KOPT-K1 (cell line): ENCODE results near the gene RAB26.

Experiments used
- H3K27ac ChIP-seq: fragments of 200-600 bp; sonication (generic); 2 replicates; pipeline ENCODE4 v1.5.1; 2016; ENCODE audit warnings: antibody characterized with exemption, mild to moderate bottlenecking, low read depth, low read length; ENCODE audit not compliant: poor library complexity, severe bottlenecking
- H3K36me3 ChIP-seq: fragments of 200-600 bp; sonication (generic); 2 replicates; pipeline ENCODE4 v1.5.1; 2017; ENCODE audit warnings: antibody characterized with exemption, mild to moderate bottlenecking, low read length, moderate library complexity; ENCODE audit not compliant: insufficient read depth
- H3K9me3 ChIP-seq: fragments of 200-600 bp; sonication (generic); 2 replicates; pipeline ENCODE4 v1.5.1; 2017; ENCODE audit warnings: antibody characterized with exemption, low read length, mild to moderate bottlenecking; ENCODE audit not compliant: insufficient read depth, poor library complexity, severe bottlenecking

RAB26 gene

DNA sequence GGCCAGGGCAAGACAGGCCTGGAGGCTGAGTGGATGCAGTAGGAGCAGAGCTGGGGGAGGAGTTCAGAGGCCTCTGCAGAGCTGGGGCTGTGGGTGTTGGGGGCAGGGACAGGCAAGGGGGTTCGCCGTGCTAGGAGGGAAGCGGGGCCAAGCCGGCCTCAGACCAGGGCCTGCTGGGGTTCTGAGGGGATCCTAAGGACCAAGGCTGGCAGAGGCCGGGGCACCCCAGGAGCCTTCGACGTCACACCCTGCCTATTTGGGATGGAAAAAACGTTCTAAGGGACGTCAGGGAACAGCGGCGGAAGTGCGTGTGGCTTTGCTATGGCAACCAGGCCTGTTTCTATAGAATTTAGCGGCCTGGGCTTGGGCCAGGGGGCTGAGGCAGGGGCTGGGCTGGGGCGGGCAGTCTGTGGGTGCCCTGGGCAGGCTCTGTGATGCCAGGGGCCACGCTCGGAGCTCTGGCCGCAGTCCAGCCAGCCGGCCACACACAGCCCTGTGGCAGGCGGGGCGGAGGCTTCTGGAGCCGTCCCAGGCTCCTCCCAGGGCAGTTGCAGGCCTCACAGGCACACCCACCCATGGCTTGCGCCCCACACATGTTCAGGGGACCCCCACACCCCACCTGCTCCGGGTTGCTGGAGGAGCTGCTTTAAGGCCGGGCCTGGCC is 10.9 kb downstream of the RAB26 start:
- no peak overlapping the region for H3K27ac ChIP-seq
- peaks cover 24% of the 10 kb centered on the region for H3K36me3 ChIP-seq
- H3K9me3 ChIP-seq = peaks cover 13% of the 10 kb centered on the region

DNA sequence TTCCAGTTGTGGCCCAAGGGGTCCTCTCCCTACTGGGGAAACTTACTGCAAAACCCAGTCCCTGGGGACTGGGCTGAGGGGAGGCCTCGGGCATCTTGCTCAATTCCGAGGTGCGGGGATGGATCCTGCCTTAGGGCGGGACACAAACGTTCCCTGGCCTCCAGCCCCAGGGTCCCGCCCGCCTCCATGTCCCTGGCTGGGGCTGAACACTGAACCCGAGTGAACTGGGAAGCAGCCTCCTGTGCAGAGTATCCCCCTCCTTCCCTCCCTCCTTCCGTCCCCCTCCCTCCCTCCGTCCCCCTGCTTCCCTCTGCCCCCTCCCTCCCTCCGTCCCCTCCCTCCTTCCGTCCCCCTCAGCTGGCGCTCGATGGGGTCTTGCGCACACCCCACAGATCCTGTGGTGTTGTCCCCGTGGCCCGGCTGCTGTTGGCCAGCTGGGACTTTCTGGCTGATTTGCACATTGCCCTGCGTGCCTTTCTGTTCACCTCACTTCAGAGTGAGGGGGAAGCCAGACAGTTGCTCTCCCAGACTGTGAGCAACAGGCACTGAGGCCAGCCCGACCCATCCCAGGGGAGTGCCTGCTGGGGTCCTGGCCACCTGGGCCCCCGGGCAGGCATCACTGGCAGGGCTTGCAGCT is 12.6 kb downstream of the RAB26 start:
- peaks cover 28% of the 10 kb centered on the region for H3K36me3 ChIP-seq
- H3K27ac ChIP-seq = no peak overlapping the region
- peaks cover 23% of the 10 kb centered on the region for H3K9me3 ChIP-seq

DNA sequence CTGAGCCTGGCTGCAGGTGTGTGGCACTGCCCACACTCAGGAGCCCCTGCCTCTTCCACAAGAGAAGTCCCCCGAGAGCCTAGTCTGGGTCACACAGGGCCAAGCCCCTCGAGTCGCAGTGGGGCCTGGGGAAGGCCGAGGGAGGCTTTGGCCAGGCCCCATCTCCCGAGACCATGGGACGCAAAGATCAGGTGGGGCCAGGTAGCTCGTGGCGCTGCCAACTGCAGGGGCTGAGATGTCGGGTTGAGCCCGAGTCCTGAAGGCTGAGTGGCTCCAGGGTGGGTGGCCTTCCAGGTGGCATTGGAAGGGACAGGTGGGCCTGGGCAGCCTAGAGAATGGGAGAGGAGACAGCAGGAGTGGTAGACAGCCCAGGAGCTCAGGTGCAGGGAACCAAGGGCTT is 13.5 kb downstream of the RAB26 start:
- peaks cover 37% of the 10 kb centered on the region for H3K36me3 ChIP-seq
- peaks cover 23% of the 10 kb centered on the region for H3K9me3 ChIP-seq
- H3K27ac ChIP-seq = no peak overlapping the region

DNA sequence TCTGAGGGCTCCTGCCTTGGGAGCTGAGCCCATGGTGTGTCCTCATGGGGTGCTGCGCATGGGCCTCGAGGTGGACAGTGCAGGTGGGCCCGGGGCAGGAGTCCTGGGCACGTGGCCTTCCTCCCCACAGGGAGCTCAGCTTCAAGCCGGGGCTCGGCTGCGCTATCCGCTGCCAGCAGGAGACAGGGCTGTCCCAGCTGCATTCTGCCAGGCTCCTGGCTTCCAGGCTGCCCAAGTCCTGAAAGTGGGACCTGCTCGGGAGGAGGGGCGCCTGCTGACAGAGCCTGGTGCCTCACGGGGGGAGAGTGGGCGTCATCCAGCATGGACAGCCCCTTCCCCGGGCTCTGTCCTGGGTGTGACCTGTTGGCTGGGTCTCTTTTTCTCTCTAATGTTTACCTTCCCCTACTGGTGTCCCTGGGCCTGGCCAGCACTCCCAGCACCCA is 14.3 kb downstream of the RAB26 start:
- Histone ChIP-seq H3K9me3 (peaks cover 23% of the 10 kb centered on the region), H3K36me3 (peaks cover 44% of the 10 kb centered on the region), H3K27ac (no peak overlapping the region)

DNA sequence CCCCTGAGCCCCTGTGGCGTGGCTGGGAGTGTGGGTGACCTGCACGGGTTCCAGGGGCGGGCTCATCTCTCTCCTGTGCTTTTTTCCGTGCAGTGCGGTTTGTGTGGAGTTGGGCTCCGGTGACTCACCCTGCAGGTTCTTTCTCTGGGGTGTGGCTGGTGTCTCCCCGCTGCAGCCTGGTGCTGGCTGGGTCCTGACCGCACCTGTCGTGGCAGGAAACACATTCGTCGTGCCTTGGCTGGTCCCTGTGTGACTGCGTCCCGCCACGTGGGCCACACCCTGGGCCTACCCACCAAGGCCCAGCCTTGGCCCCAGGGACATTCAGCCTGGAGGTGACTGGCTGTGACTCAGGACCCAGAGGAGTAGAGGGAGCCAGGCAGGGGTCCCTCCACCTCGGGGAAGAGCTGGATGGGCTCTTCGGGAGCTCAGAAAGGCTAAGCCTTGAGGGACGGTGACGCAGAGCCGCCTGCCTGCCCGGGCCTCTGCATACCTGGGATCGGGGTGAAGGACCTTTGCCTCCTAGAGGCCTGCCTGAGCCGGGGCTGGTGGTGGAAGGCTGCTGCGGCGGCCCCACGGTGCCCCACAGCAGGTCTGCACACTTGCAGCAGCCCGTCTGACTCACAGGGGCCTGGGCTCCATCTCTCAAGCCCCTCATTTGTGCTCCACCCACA is 14.9 kb downstream of the RAB26 start:
- Histone ChIP-seq H3K27ac (no peak overlapping the region), H3K9me3 (peaks cover 23% of the 10 kb centered on the region), H3K36me3 (peaks cover 44% of the 10 kb centered on the region)

DNA sequence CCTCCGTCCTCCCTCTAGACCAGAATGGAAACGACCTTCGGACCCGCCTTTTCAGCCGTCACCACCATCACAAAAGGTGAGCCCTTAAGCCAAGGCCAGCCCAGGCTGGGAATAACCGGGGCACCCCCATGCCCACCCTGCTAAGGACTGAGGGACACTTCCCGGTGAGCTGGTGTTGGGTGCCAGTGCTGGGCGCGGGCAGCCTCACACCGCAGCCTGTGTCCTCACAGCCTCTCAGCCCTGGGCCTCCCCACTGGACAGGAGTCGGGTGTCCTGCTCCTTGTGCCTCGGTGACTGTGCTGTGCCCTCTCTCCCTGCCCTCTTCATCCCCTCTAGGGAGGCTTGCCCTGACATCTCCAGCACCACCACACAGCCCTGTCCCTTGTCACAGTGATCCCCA is 17.4 kb downstream of the RAB26 start:
- H3K27ac ChIP-seq = no peak overlapping the region

DNA sequence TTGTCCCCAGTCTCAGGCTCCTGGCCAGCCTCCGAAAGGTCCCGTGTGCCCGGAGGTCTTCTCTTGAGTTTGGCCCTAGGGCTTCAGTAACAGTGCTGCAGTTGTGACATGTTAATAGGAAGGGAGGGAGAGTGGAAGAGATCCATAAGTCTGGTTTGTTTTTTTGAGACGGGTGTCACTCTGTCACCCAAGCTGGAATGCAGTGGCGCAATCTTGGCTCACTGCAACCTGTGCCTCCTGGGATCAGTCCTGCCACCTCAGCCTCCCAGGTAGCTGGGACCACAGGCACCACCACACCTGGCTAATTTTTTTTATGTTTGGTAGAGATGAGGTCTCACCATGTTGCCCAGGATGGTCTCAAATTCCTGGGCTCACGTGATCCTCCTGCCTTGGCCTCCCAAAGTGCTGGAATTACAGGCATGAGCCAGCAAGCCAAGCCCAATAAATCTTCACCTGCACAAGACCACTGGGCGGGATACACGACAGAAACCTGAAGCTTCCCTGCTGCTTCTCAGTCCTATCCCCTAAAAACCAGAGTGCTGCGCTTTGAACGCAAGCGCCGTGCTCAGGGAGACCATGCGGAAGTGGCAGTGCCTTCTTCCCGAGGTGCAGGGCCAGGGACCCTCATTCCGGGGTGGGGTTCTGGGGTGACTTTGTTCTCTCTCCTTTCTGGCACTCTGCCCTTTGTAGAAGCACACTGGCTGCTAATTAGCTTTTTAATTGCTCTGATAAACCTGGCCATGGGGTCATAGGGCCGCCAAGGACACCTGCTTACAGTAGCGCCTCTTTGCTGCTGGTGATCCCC is 18.0 kb downstream of the RAB26 start:
- Histone ChIP-seq H3K9me3 (peaks cover 23% of the 10 kb centered on the region), H3K36me3 (peaks cover 65% of the 10 kb centered on the region), H3K27ac (no peak overlapping the region)

More for the DNA sequence above, 17.4 kb downstream of the RAB26 start:
- peaks cover 59% of the 10 kb centered on the region for H3K36me3 ChIP-seq
- peaks cover 23% of the 10 kb centered on the region for H3K9me3 ChIP-seq

DNA sequence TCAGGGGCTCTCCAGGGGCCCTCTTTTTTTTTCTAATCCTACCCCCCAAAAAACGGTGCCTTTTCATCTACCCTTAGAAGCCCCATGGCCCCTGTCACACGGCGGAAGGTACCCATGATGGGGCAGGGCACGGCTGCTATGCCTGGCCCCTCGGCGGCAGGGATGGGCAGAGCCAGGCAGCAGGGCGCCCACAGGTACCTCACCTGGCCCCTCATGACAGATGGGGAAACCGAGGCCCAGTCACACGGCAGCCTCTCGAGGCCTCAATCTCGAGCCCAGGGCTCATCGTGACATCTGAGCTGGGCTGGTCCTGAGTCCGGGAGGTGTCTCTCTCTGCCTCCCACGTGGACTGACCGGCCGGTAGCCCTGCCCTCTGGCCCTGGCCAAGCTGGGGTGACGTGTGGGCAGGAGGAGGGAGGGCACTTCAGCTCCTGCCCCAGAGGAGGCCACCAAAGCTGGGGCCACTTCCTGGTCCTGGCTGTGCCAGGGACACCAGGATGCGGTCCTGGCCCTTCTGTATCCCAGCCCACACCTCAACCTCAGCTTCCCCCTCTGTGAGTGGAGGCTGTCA is 18.7 kb downstream of the RAB26 start:
- Histone ChIP-seq H3K36me3 (peaks cover 72% of the 10 kb centered on the region), H3K27ac (no peak overlapping the region), H3K9me3 (peaks cover 23% of the 10 kb centered on the region)

DNA sequence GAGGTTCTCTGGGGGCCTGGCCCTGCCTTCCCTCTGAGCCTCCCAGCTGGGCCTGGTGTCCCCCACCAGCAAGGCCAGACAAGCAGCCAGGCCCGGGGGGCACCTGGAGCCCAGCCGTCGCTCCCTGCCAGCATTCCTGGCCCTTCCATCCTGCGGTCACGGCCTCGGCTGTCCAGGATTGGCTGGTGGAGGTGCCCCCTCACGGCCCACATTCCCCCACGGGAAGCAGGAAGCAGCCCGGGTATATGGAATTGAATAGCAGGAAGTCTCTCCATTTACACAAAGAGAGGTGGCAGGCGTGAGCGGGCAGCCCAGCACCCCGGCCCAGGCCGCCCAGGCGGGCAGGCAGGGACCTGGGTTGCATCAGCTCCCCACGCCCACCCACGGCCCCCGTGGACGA is 21.7 kb downstream of the RAB26 start:
- peaks cover 85% of the 10 kb centered on the region for H3K36me3 ChIP-seq

DNA sequence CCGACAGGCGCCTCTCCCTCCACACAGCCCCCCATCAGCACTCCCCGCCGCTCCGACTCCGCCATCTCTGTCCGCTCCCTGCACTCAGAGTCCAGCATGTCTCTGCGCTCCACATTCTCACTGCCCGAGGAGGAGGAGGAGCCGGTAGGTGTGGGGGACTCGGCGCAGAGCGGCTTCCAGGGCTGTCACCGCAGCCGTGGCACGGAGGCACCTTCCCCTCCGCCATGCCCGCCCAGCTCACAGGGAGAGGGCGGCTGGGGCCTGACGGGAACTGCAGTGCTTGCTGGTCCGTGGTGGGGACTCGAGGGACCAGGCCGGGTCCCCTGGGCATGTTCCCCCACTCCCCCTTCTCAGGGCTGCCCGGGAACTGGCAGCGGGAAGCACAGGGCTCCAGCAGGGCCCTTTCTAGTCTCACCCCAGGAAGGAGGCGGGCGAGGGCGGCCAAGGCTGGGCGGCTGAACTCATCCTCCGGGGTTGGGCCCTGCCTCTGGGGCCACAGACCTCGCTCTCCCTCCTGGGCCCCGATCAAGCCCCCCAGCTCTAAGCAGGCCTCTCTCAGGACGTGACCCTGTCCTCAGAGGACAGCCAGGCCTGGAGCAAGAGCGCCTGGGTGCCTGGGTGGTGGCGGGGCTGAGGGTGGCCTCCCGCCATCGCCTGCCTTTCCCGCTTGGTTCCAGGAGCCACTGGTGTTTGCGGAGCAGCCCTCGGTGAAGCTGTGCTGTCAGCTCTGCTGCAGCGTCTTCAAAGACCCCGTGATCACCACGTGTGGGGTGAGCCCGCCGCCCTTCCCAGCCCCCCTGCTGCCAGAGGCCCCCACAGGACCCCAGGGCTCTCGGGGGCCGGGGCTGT is 22.4 kb downstream of the RAB26 start:
- Histone ChIP-seq H3K9me3 (no peaks in the 10 kb centered on the region), H3K27ac (no peak overlapping the region), H3K36me3 (peaks cover 87% of the 10 kb centered on the region)

More for the DNA sequence above, 21.7 kb downstream of the RAB26 start:
- no peak overlapping the region for H3K27ac ChIP-seq
- H3K9me3 ChIP-seq = peaks cover 5% of the 10 kb centered on the region

DNA sequence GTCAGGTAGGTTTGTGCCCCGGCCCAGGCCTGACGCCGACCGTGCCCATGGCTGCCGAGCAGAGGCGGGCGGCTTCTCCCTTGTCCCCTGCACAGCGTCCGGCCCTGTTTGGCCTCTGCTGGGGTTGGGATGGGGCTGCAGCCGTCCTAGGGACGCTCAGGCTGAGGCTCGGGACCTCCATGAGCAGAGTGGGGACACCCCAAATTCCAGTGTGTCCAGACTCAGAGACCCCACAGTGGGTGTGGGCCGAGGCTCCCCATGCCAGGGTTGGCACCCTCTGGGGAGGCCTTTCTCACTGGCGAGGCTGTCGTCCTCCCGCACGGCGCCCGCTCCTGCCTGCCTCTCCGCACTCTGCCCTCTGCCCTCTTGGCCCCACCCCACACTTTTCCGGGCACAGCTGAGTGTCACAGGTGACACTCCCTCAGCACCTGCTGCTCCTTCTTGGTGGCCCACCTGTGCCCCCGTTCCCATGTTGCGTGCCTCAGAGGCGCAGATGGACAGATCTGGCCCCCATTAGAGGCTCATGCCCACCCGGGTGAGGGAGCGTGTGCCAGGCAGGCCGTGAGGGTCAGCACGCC is 23.3 kb downstream of the RAB26 start:
- no peaks in the 10 kb centered on the region for H3K9me3 ChIP-seq
- no peak overlapping the region for H3K27ac ChIP-seq
- peaks cover 87% of the 10 kb centered on the region for H3K36me3 ChIP-seq

DNA sequence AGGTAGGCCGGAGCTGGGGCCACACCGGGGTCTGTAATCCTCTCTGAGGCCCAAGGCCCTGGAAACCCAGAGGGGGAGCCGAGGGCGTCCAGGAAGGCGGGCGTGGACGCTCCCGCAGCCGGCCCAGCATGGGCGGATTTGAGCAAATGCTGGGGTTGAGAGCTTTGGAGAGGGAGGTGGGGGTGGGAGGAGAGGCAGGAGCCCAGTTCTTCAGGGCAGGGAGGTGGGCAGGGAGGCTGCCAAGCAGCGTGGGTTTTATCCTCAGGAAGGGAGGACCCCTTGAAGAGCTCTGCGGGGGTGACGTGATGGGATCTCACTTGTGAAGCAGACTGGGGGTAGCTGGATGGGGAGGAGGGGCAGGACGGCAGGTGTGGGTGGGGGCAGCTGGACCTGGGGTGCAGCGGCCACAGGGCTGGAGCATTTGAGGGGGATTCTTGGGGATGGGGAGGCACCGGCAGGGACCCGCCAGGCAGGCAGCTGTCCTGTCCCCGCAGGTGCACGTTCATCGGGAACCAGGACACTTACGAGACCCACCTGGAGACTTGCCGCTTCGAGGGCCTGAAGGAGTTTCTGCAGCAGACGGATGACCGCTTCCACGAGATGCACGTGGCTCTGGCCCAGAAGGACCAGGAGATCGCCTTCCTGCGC is 24.4 kb downstream of the RAB26 start:
- H3K9me3 ChIP-seq = no peaks in the 10 kb centered on the region
- no peak overlapping the region for H3K27ac ChIP-seq
- peaks cover 87% of the 10 kb centered on the region for H3K36me3 ChIP-seq

DNA sequence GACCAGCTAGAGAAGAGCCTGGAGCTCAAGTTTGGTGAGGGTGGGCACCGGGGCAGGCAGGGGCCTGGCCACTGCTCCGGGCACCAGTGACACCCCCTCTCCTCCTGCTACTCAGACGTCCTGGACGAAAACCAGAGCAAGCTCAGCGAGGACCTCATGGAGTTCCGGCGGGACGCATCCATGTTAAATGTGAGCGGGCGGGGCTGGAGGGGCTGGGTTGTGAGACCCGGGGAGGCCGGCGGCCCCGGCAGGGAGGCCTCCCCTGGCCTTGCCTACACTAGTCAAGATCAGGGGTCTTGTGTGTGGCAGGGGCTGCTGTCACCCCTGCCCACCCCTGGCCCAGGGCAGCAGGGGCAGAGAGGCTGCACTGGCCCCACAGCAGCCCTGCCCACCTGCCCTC is 24.9 kb downstream of the RAB26 start:
- Histone ChIP-seq H3K27ac (no peak overlapping the region), H3K36me3 (peaks cover 85% of the 10 kb centered on the region), H3K9me3 (no peaks in the 10 kb centered on the region)
